HEK293 (cell line): Measurements from ENCODE around the gene ABCB10.

Source experiments
- CTCF ChIP-seq: fragments of 450-650 bp; formaldehyde crosslinking; IDR thresholded peaks from 2 replicates; pipeline ENCODE4 v1.5.1; 2016; ENCODE audit warnings: missing biosample characterization, missing genetic modification characterization
- EGR2 ChIP-seq: fragments of 450-650 bp; formaldehyde crosslinking; IDR thresholded peaks from 2 replicates; pipeline ENCODE4 v1.5.1; 2016; ENCODE audit warnings: low read depth, missing biosample characterization, missing genetic modification characterization
- FEZF1 ChIP-seq: fragments of 450-650 bp; formaldehyde crosslinking; IDR thresholded peaks from 2 replicates; pipeline ENCODE4 v1.5.1; 2016; ENCODE audit warnings: missing biosample characterization, missing genetic modification characterization
- HOXD13 ChIP-seq: sonication (generic); formaldehyde crosslinking; IDR thresholded peaks from 2 replicates; pipeline ENCODE4 v1.8.0; 2022; ENCODE audit warnings: missing genetic modification reagents, borderline replicate concordance
- KLF17 ChIP-seq: fragments of 450-650 bp; formaldehyde crosslinking; IDR thresholded peaks from 2 replicates; pipeline ENCODE4 v1.5.1; 2016; ENCODE audit warnings: missing biosample characterization, missing genetic modification characterization
- KLF7 ChIP-seq: fragments of 450-650 bp; formaldehyde crosslinking; IDR thresholded peaks from 2 replicates; pipeline ENCODE4 v1.5.1; 2016; ENCODE audit warnings: missing biosample characterization, missing genetic modification characterization, borderline replicate concordance
- MEIS1 ChIP-seq: sonication (generic); formaldehyde crosslinking; IDR thresholded peaks from 2 replicates; pipeline ENCODE4 v1.8.1; 2022; ENCODE audit warnings: missing genetic modification reagents, mild to moderate bottlenecking, borderline replicate concordance
- OSR2 ChIP-seq: fragments of 450-650 bp; formaldehyde crosslinking; IDR thresholded peaks from 2 replicates; pipeline ENCODE4 v1.5.1; 2016; ENCODE audit warnings: missing biosample characterization, missing genetic modification characterization
- PATZ1 ChIP-seq: fragments of 450-650 bp; formaldehyde crosslinking; IDR thresholded peaks from 2 replicates; pipeline ENCODE4 v1.5.1; 2016; ENCODE audit warnings: missing biosample characterization, missing genetic modification characterization
- RBAK ChIP-seq: fragments of 450-650 bp; formaldehyde crosslinking; IDR thresholded peaks from 2 replicates; pipeline ENCODE4 v1.5.1; 2016; ENCODE audit warnings: missing biosample characterization, missing genetic modification characterization
- SCRT1 ChIP-seq: fragments of 450-650 bp; formaldehyde crosslinking; IDR thresholded peaks from 2 replicates; pipeline ENCODE4 v1.5.1; 2016; ENCODE audit warnings: missing biosample characterization, missing genetic modification characterization, borderline replicate concordance
- TCF7L2 ChIP-seq: IDR thresholded peaks from 2 replicates; pipeline ENCODE4 v1.6.1; 2011; ENCODE audit warnings: low read depth, mild to moderate bottlenecking, inconsistent platforms, low read length, moderate library complexity, borderline replicate concordance
- ZBTB20 ChIP-seq: fragments of 450-650 bp; formaldehyde crosslinking; IDR thresholded peaks from 2 replicates; pipeline ENCODE4 v1.5.1; 2016; ENCODE audit warnings: missing biosample characterization, missing genetic modification characterization
- ZBTB8A ChIP-seq: fragments of 450-650 bp; formaldehyde crosslinking; IDR thresholded peaks from 2 replicates; pipeline ENCODE4 v1.5.1; 2016; ENCODE audit warnings: missing biosample characterization, missing genetic modification characterization
- ZNF132 ChIP-seq: fragments of 450-650 bp; formaldehyde crosslinking; IDR thresholded peaks from 2 replicates; pipeline ENCODE4 v1.5.1; 2017; ENCODE audit warnings: missing biosample characterization, missing genetic modification characterization, borderline replicate concordance
- ZNF133 ChIP-seq: fragments of 450-650 bp; formaldehyde crosslinking; IDR thresholded peaks from 2 replicates; pipeline ENCODE4 v1.5.1; 2016; ENCODE audit warnings: missing biosample characterization, missing genetic modification characterization
- ZNF26 ChIP-seq: fragments of 450-650 bp; formaldehyde crosslinking; IDR thresholded peaks from 2 replicates; pipeline ENCODE4 v1.5.1; 2016; ENCODE audit warnings: missing biosample characterization, missing genetic modification characterization
- ZNF280C ChIP-seq: fragments of 450-650 bp; formaldehyde crosslinking; IDR thresholded peaks from 2 replicates; pipeline ENCODE4 v1.5.1; 2016; ENCODE audit warnings: missing biosample characterization, missing genetic modification characterization
- ZNF341 ChIP-seq: fragments of 450-650 bp; formaldehyde crosslinking; IDR thresholded peaks from 2 replicates; pipeline ENCODE4; 2016; ENCODE audit warnings: low read depth, missing biosample characterization, missing genetic modification characterization
- ZNF362 ChIP-seq: fragments of 450-650 bp; formaldehyde crosslinking; IDR thresholded peaks from 2 replicates; pipeline ENCODE4 v1.5.1; 2016; ENCODE audit warnings: missing biosample characterization, missing genetic modification characterization
- ZNF391 ChIP-seq: fragments of 450-650 bp; formaldehyde crosslinking; IDR thresholded peaks from 2 replicates; pipeline ENCODE4 v1.5.1; 2016; ENCODE audit warnings: low read depth, missing biosample characterization, missing genetic modification characterization, borderline replicate concordance
- ZNF398 ChIP-seq: fragments of 450-650 bp; formaldehyde crosslinking; IDR thresholded peaks from 2 replicates; pipeline ENCODE4 v1.5.1; 2017; ENCODE audit warnings: missing biosample characterization, missing genetic modification characterization
- ZNF416 ChIP-seq: fragments of 450-650 bp; formaldehyde crosslinking; IDR thresholded peaks from 2 replicates; pipeline ENCODE4 v1.5.1; 2016; ENCODE audit warnings: missing biosample characterization, missing genetic modification characterization
- ZNF530 ChIP-seq: fragments of 450-650 bp; formaldehyde crosslinking; IDR thresholded peaks from 2 replicates; pipeline ENCODE4 v1.5.1; 2016; ENCODE audit warnings: low read depth, missing biosample characterization, missing genetic modification characterization
- ZNF555 ChIP-seq: fragments of 450-650 bp; formaldehyde crosslinking; conservative IDR thresholded peaks from 2 replicates; pipeline ENCODE4 v1.5.1; 2017; ENCODE audit warnings: missing biosample characterization, mild to moderate bottlenecking, missing genetic modification characterization, inconsistent platforms
- ZNF580 ChIP-seq: fragments of 450-650 bp; formaldehyde crosslinking; IDR thresholded peaks from 2 replicates; pipeline ENCODE4 v1.5.1; 2016; ENCODE audit warnings: missing biosample characterization, missing genetic modification characterization
- ZNF776 ChIP-seq: fragments of 450-650 bp; formaldehyde crosslinking; IDR thresholded peaks from 2 replicates; pipeline ENCODE4 v1.5.0; 2017; ENCODE audit warnings: missing biosample characterization, missing genetic modification characterization, borderline replicate concordance
- ZNF777 ChIP-seq: fragments of 450-650 bp; formaldehyde crosslinking; IDR thresholded peaks from 2 replicates; pipeline ENCODE4 v1.5.1; 2017; ENCODE audit warnings: missing biosample characterization, missing genetic modification characterization, borderline replicate concordance
- ZNF843 ChIP-seq: fragments of 450-650 bp; formaldehyde crosslinking; IDR thresholded peaks from 2 replicates; pipeline ENCODE4 v1.5.1; 2016; ENCODE audit warnings: missing biosample characterization, missing genetic modification characterization

Gene ABCB10

GRCh38 chr1:229557913-229558414 lies 543 bp downstream of the ABCB10 start (continued):
- no peak for TF ChIP-seq MEIS1 (CRISPR knock-in tag)
- no peak for TF ChIP-seq ZNF133 (tag by site-specific recombination)
- peak; percentile 52; the same call in 1 of the 2 replicates for TF ChIP-seq KLF17 (tag by site-specific recombination)
- TF ChIP-seq SCRT1 (tag by site-specific recombination): no peak
- TF ChIP-seq KLF7 (tag by site-specific recombination): no peak
- TF ChIP-seq ZNF555 (tag by site-specific recombination): no peak
- no peak for TF ChIP-seq ZNF416 (tag by site-specific recombination)
- no peak for TF ChIP-seq OSR2 (tag by site-specific recombination)
- TF ChIP-seq PATZ1 (tag by site-specific recombination): peak; percentile 52
- peak; percentile 92 for TF ChIP-seq ZBTB8A
- no peak for TF ChIP-seq TCF7L2
- TF ChIP-seq ZNF362: no peak
- TF ChIP-seq ZNF776 (tag by site-specific recombination): no peak
- no peak for TF ChIP-seq ZNF777 (tag by site-specific recombination)
- TF ChIP-seq ZNF280C: no peak
- no peak for TF ChIP-seq ZNF132 (tag by site-specific recombination)
- TF ChIP-seq HOXD13: no peak
- TF ChIP-seq CTCF (tag by site-specific recombination): peak; percentile 70; the same call in 1 of the 2 replicates
- no peak for TF ChIP-seq ZNF398 (tag by site-specific recombination)
- TF ChIP-seq ZNF341 (tag by site-specific recombination): no peak
- no peak for TF ChIP-seq EGR2 (tag by site-specific recombination)
- no peak for TF ChIP-seq ZNF843 (tag by site-specific recombination)
- TF ChIP-seq ZNF26 (tag by site-specific recombination): no peak
- peak; percentile 96 for TF ChIP-seq ZBTB20 (tag by site-specific recombination)
- TF ChIP-seq FEZF1 (tag by site-specific recombination): no peak
- no peak for TF ChIP-seq RBAK (tag by site-specific recombination)
- no peak for TF ChIP-seq ZNF580 (tag by site-specific recombination)
- no peak for TF ChIP-seq ZNF391 (tag by site-specific recombination)
- TF ChIP-seq ZNF530: no peak
